NCI-H526 (cell line): ENCODE data around the gene TLCD1.

Source experiments
- DNase-seq, 2 experiments: peaks; one replicate each; lab custom pipeline; 2025; lab: John Stamatoyannopoulos, UW

The TLCD1 gene

GRCh38 chr17:28726226-28726626 lies at the start of gene TLCD1:
Gene TLCD1, minus strand, starts transcription at chr17:28726233. Its CDS starts 136 bp downstream, at chr17:28726097.
- DNase-seq = peak; percentile 82 to 92

DNA sequence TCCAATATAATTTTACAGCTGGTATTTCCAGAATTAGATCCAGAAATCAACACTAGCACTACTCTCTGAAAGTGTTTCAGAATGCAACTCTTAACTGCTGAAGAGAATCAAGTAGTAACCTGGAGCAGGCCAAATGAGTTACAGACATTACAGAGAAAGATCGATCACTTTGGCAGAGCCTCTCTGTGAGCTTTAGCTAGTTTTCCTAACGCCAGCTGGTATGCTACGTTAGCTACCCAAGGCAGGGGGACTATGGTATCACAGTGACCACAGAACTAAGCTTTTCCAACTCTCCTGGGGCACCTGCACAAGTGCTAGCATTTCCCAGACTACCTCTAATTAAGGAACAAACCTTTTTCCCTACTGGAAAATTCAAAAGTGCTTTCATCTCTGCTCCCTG lies 48.2 kb upstream of the TLCD1 start:
- no peak for DNase-seq

- DNase-seq = no peak
Measured at GRCh38 chr17:28773736-28774135, 47.7 kb upstream of the TLCD1 start.

DNA sequence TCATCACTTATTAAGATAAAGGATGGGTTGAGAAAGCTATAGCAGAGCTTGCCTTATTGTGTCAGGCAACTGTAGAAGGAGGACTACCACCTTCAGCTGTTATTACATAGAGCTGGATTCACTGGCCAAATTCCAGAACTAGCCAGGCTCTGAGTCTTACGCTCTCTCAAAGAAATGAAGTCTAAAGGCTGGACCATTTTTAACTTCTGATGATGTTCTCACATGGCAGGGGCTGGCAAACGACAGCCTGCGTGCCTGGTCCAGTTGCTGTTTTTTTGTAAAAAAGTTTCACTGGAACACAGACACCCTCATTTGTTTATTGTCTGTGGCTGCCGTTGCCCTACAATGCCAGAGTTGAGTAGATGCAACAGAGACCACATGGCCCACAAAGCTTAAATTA lies 39.0 kb upstream of the TLCD1 start:
- no peak for DNase-seq

- DNase-seq = peak; percentile 53 to 86
Measured at GRCh38 chr17:28763804-28764266, 37.8 kb upstream of the TLCD1 start.

DNA sequence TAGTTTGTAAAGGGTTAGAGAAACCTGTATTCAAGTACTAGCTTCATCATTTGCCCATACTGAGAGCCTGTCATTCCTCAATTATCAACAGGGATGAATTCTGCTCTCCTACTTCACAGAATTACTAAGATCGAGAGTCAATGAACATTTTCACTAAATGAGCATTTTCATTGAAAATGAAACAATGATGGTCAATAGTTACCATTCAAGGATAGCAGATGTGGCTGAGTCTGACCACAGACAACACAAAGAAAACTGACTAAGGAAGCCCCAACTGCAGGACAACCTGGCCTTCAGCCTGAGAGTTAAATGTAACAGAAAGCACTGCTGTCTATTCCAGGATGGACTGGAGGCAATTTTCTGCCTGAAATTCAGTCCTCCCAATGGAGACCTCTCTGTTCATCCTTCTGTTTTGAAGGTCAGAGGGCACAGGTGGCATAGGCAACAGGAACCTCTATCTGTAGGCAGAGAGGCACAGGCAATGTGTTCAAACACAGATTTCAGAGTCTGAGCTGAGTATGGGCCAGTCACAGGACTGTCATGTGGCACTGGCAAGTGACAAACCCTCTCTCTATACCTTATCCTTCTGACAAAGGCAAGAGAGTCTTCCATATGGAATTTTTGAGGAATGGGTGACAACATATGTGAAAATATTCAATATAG lies 37.2 kb upstream of the TLCD1 start:
- no peak for DNase-seq

GRCh38 chr17:28760601-28761562 lies 34.8 kb upstream of the TLCD1 start:
- DNase-seq = no peak

GRCh38 chr17:28759256-28759865 lies 33.3 kb upstream of the TLCD1 start:
- no peak for DNase-seq

DNA sequence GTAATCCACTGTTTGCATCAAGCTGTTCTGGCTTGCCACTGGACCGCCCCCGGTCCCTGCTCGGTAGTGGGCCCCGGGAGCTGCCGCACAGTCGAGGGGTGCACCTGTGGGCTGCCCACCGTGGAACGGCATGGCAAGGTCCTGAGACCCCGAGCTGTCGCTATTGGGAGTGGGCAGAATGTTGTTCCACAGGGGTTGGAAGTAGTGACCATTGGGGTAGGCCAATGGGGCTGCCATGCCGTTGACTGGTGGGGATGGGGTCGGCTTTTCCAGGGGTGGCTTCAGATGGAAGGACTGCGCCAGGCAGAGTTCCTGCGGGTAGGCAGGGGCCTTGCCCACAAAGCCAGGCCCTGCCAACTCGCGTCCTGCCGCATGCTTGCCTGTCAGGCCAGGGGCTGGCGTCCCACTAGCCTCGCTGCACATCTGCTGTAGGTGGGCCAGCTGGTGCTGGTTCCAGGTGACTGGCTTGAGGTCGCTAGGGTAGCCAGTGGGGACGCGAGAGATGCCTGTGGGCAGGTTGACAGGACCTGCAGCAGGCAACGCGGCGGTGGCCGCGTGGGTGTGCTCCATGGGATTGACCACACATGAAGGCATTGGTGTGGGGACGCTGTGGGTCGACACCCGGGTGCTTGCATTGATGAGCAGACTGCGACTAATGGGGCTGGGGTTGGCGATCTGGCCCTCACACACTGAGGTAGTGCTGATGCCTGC lies 32.5 kb upstream of the TLCD1 start:
- DNase-seq = no peak

- no peak for DNase-seq
Measured at GRCh38 chr17:28756049-28756804, 30.2 kb upstream of the TLCD1 start.

GRCh38 chr17:28755486-28755885 lies 29.5 kb upstream of the TLCD1 start:
- no peak for DNase-seq

- DNase-seq = no peak
Measured at GRCh38 chr17:28751600-28752366, 25.8 kb upstream of the TLCD1 start.

DNA sequence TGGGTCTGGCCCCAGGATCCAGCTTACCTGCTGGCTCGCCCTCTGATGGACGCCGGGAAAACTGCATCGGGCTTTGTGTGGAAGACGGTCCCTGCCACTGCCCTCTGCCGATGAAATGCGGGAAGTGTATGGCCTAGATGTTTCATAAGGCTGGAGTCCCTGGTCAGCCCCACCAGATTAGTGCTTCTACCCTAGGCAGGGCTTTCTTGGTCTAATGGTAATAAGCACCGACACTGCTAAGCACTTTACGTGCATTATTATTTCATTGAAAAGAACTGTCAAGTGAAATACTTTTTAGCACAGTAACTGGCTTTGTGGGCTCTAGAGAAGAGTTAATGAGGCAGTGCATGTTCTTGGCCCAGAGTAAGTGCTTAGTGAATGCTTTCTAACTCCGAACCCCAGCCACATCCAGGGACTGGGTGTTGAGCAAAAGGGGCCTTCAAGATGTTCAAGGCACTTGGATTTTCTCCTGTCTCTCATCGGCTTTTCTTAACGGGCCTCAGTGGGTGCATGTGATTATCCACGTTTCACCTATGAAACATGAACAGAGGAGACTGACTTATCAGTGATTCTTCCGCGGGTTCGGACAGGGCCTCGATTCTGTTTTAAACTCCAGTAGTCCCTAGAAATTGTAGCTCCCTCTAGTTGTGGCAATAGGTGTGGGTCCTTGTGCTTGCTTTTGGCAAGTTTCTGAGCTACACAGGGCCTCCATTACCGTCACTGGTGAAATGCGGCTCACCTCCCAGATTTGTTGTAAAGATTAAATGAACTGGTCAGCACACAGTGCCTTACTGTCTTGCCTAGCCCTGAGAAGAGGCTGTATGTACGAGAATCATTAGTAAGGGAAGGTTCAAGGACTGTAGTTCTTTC lies 24.4 kb upstream of the TLCD1 start:
- DNase-seq = peak; percentile 91 to 98

GRCh38 chr17:28749516-28750177 lies 23.6 kb upstream of the TLCD1 start:
- no peak for DNase-seq

GRCh38 chr17:28748852-28749515 lies 23.0 kb upstream of the TLCD1 start:
- DNase-seq = no peak

DNA sequence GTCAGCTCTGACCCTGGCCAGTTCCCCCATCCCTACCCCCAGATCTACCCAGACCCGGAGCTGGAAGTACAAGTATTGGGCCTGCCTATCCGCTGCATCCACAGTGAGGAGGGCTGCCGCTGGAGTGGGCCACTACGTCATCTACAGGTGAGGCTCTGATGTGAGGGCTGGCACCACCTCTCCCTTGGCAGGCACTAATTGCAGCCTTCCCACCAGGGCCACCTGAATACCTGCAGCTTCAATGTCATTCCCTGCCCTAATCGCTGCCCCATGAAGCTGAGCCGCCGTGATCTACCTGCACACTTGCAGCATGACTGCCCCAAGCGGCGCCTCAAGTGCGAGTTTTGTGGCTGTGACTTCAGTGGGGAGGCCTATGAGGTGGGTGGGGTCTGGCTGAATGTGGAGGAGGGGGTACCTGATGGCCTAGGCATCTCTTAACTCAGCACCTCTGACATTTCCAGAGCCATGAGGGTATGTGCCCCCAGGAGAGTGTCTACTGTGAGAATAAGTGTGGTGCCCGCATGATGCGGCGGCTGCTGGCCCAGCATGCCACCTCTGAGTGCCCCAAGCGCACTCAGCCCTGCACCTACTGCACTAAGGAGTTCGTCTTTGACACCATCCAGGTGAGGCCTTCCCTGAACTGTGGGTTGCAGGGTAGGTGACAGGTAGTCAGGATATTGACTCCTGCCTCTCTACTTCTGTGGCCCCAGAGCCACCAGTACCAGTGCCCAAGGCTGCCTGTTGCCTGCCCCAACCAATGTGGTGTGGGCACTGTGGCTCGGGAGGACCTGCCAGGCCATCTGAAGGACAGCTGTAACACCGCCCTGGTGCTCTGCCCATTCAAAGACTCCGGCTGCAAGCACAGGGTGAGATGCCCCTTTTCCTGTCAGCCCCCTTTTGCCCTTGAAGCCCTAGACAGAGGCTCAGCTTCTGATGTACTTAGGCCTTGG lies 22.0 kb upstream of the TLCD1 start:
- DNase-seq = no peak

DNA sequence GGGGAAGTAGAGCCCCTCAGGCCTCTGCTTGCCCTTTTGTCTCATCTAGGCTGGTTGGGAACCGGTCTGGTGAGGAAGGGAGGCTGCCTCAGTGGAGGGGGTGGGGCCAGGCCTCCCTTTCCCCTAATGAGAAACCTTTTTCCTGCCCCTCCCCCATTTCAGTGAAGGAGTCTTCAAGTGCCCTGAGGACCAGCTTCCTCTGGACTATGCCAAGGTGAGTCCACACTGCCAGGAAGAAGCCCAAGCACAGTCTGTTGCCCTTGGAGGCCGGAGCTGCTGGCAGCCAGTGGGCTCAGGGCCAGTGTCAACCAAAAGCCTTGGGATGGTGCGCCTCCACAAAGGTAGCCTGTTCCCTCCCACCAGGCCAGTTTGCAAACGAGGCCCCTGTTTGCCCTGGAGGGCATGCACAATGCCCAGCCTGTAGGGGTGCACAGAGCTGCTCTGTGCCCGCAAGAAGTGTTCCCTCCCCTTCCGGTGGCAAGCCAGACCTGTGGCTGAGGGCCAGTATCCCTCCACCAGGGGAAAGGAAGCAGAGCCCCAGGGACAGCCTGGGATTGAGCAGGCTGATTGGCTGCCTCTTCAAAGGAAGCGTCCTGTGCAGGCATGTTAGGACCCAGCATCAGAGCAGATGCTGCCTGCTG lies 21.1 kb upstream of the TLCD1 start:
- peak in 1 of 2 experiments; percentile 60 for DNase-seq
